ENCODE data around the gene CXorf38. TPM values are rescaled to one million over a fixed set of nuclear protein-coding genes. Genes with fewer than 3 reads are reported as not detected.

The CXorf38 gene
- total RNA-seq, 4 donors from 2014 or later: 5.4 to 10.8 (median 9.2) TPM

DNA sequence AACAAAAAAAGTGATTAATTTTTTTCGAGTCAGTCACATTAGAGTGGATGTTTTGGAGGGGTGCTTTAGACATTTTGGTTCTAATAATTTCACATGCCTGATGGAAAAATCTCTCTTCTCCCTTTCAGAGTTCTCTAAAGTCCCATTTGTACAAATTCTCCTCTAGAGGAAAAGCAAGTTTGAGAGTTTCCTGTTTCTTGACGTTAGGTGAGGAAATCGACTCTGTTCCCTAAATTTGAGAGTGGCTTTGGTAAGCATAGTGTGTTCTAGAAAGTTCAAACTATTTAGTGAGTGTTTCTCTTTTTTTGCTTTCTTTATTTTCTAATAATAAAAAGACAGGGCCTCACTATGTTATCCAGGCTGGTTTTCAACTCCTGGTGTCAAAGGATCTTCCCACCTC, 68.2 kb downstream of the CXorf38 start:
- WGBS: 62% methylated on average over 3 of the region's 3 CpGs

DNA sequence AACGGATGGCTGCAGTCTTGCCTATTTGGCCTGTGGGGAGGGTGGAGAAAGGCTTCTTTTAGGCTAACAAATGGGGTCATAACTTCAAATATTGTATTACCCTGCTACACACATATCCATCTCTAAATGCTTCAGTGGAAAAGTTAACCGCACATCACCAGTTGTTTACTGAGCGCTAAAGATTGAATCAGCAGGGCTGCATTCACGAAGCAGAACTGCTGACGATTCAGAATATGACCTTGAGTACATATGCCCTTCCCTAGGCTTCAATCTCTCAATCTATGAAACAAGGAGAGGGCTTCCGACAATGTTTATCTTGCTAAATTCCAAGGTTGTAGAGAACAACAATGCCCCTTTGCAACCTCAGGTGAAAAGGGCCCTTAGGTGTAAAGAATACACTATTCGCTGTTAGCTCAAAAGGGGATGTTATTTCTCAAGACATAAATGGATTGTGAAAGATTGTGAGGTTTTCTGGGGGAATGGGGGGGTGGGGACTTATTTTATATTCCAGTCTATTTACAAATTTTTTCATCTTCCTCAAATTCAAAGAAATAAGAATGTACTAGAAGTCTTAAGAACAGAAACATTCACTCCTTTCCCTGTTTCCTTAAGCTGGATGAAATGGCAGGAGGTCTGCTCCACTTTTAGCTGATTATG, 69.2 kb downstream of the CXorf38 start:
- Histone ChIP-seq H3K9me3 (no peaks in the 10 kb centered on the region), H3K36me3 (no peaks in the 10 kb centered on the region), H3K27me3 (no peaks in the 10 kb centered on the region), H3K27ac (replicated peaks in 1 of 4) (no peak overlapping the region), H3K4me1 (peaks cover 0 to 18% (median 18%) of the 10 kb centered on the region in 4 donors), H3K4me3 (no peak overlapping the region)
- intact Hi-C loops (cut with DNase I): no loop called here
- WGBS: 74% methylated on average over 7 of the region's 7 CpGs
- no peak for TF ChIP-seq EP300 (IDR thresholded peaks at IDR 0.05)
- TF ChIP-seq POLR2A (IDR thresholded peaks at IDR 0.05; ENCODE audit: low read depth): no peak
- TF ChIP-seq, protein P1, sequence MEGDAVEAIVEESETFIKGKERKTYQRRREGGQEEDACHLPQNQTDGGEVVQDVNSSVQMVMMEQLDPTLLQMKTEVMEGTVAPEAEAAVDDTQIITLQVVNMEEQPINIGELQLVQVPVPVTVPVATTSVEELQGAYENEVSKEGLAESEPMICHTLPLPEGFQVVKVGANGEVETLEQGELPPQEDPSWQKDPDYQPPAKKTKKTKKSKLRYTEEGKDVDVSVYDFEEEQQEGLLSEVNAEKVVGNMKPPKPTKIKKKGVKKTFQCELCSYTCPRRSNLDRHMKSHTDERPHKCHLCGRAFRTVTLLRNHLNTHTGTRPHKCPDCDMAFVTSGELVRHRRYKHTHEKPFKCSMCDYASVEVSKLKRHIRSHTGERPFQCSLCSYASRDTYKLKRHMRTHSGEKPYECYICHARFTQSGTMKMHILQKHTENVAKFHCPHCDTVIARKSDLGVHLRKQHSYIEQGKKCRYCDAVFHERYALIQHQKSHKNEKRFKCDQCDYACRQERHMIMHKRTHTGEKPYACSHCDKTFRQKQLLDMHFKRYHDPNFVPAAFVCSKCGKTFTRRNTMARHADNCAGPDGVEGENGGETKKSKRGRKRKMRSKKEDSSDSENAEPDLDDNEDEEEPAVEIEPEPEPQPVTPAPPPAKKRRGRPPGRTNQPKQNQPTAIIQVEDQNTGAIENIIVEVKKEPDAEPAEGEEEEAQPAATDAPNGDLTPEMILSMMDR (IDR thresholded peaks at IDR 0.05): no peak
- no peak for TF ChIP-seq POLR2AphosphoS5 (IDR thresholded peaks at IDR 0.05)
- no peak for DNase-seq (ENCODE audit: extremely low spot score)

More for the DNA sequence above, 68.2 kb downstream of the CXorf38 start:
- Histone ChIP-seq H3K4me1 (peaks cover 0 to 25% (median 20%) of the 10 kb centered on the region in 4 donors), H3K27me3 (no peaks in the 10 kb centered on the region), H3K36me3 (no peaks in the 10 kb centered on the region), H3K4me3 (no peak overlapping the region), H3K9me3 (no peaks in the 10 kb centered on the region), H3K27ac (replicated peaks in 1 of 4) (no peak overlapping the region)
- DNase-seq (ENCODE audit: extremely low spot score): no peak
- intact Hi-C loops (cut with DNase I): no loop called here
- TF ChIP-seq POLR2AphosphoS5 (IDR thresholded peaks at IDR 0.05) (no peak), EP300 (IDR thresholded peaks at IDR 0.05) (no peak), POLR2A (IDR thresholded peaks at IDR 0.05; ENCODE audit: low read depth) (no peak)
- TF ChIP-seq, protein P1 (IDR thresholded peaks at IDR 0.05): no peak

Other genes with a start within 250 kb of the CXorf38 start
- gene ATP6AP2, start 66.6 kb downstream of the CXorf38 start, total RNA-seq: 100 to 1,000 TPM in 1 of 4 donors, 10 to 100 TPM in 3; 76.4 to 105 (median 93.3) TPM
- gene MPC1L, start 24.1 kb downstream of the CXorf38 start, total RNA-seq: not detected
- gene MED14, start 88.0 kb upstream of the CXorf38 start, total RNA-seq: 10 to 100 TPM; 20.0 to 29.9 (median 24.3) TPM

Measured in esophagus muscularis mucosa (tissue), 4 donors.